AG09319 (cell line): ENCODE data around the gene UGT3A2.
"Not testable (repeated sequence)": the region's sequence is repeated elsewhere in the genome, so short reads cannot be mapped to it uniquely, and the experiment has no call there.

Source experiments
- DNase-seq: peaks from one replicate; pipeline ENCODE4 v3.0.0-alpha.2; 2010; ENCODE audit warnings: low read depth; ENCODE audit errors: extremely low read depth
- TF ChIP-seq, protein P1 (sequence below): IDR thresholded peaks from 2 replicates; pipeline ENCODE4 v1.5.1; 2011; ENCODE audit warnings: low read depth, mild to moderate bottlenecking, inconsistent platforms, low read length, moderate library complexity

The UGT3A2 gene

GRCh38 chr5:36033486-36033885 is 33.2 kb downstream of the UGT3A2 start:
- no peak for DNase-seq
- TF ChIP-seq, protein P1, sequence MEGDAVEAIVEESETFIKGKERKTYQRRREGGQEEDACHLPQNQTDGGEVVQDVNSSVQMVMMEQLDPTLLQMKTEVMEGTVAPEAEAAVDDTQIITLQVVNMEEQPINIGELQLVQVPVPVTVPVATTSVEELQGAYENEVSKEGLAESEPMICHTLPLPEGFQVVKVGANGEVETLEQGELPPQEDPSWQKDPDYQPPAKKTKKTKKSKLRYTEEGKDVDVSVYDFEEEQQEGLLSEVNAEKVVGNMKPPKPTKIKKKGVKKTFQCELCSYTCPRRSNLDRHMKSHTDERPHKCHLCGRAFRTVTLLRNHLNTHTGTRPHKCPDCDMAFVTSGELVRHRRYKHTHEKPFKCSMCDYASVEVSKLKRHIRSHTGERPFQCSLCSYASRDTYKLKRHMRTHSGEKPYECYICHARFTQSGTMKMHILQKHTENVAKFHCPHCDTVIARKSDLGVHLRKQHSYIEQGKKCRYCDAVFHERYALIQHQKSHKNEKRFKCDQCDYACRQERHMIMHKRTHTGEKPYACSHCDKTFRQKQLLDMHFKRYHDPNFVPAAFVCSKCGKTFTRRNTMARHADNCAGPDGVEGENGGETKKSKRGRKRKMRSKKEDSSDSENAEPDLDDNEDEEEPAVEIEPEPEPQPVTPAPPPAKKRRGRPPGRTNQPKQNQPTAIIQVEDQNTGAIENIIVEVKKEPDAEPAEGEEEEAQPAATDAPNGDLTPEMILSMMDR, result no peak

DNA sequence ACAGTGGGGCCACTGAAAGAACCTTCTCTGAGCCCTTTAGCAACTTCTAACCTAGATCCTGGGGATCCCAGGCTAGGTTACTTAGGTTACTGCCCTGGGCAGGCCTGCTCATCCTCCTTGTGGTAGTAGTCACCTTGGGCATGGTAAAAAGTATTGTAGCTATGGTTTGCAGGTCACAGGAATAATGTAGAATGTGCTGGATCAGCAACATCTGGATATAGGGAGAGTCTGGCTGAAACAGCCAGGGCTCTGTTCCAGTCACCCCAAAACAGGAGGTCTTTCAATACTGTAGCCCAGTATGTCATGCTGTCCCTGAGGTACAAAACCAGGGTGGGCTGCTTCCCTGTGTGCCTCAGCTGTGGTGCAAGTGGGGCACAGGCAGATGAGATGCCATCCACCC is 33.6 kb downstream of the UGT3A2 start:
- no peak for DNase-seq

DNA sequence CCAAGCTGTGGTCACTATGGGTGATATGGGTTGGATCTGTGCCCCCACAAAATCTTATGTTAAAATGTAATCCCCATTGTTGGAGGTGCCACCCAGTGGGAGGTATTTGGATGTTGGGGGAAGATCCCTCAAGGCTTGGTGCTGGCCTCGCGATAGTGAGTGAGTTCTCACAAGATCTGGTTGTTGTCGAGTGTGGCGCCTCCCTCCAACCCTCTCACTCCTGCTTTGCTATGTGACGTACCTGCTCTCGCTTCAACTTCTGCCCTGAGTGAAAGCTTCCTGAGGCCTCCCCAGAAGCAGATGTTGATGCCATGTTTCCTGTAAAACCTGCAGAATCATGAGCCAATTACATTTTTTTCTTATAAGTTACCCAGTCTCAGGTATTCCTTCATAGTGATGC is 35.5 kb downstream of the UGT3A2 start:
- TF ChIP-seq, protein P1, result no peak
- no peak for DNase-seq

More for the DNA sequence above, 33.6 kb downstream of the UGT3A2 start:
- TF ChIP-seq, protein P1, result no peak

GRCh38 chr5:36029914-36030313 is 36.8 kb downstream of the UGT3A2 start:
- no peak for DNase-seq
- TF ChIP-seq, protein P1, result no peak

GRCh38 chr5:36028816-36029465 is 37.7 kb downstream of the UGT3A2 start:
- no peak for DNase-seq
- TF ChIP-seq, protein P1, result no peak

GRCh38 chr5:36027711-36028110 is 39.0 kb downstream of the UGT3A2 start:
- TF ChIP-seq, protein P1, result no peak
- no peak for DNase-seq

- TF ChIP-seq, protein P1, result no peak
- DNase-seq, result no peak
Observed at GRCh38 chr5:36026706-36027465, 39.8 kb downstream of the UGT3A2 start.

- DNase-seq, result not testable (repeated sequence)
Observed at GRCh38 chr5:36022246-36022645, 44.4 kb downstream of the UGT3A2 start.

DNA sequence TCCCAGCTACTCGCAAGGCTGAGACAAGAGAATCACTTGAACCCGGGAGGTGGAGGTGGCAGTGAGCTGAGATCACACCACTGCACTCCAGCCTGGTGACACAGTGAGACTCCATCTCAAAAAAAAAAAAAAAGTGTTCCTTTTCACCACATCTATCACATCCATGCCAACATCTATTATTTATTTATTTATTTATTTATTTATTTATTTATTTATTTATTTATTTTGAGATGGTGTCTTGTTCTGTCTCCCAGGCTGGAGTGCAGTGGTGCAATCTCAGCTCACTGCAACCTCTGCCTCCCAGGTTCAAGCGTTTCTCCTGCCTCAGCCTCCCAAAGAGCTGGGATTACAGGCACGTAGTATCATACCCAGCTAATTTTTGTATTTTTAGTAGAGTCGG is 47.1 kb downstream of the UGT3A2 start:
- not testable (repeated sequence) for DNase-seq
